ENCODE measurements around the gene COL19A1.

The COL19A1 gene

DNA sequence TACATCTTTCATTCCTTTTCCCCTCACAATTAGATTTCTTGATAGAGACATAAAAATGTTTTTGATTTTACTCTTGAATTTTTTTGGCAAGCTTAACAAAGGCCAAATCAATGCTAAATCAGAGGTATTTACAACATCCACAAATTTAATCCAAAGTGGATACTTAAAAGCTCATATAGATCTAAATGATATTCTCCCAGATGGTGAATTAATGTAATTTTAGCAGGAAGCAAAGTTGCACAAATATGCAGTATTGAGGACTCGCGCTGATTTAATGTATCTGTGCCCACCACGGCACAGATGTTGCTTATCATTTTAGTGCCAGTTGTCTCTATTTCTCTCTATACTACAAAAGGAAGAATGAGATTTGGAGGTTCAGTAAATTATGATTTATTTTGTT is 167.4 kb downstream of the COL19A1 start:
- no peaks in the 10 kb centered on the region for H3K27me3 ChIP-seq (ENCODE audit: control insufficient read depth in 1 of 2, insufficient read depth in 2 of 2, low read length in 2 of 2)
- H3K9ac ChIP-seq (ENCODE audit: low read depth in 1 of 2, low read length in 2 of 2): no peak overlapping the region
- H3K9me3 ChIP-seq (ENCODE audit: control insufficient read depth in 1 of 2, low read length in 2 of 2): no peaks in the 10 kb centered on the region
- H3K4me3 ChIP-seq (ENCODE audit: low read depth in 1 of 2, low read length in 2 of 2): no peak overlapping the region
- H3K4me1 ChIP-seq (ENCODE audit: control insufficient read depth in 1 of 2, insufficient read depth in 2 of 2, low read length in 2 of 2): no peaks in the 10 kb centered on the region
- H3K36me3 ChIP-seq (ENCODE audit: control insufficient read depth in 1 of 2, insufficient read depth in 2 of 2, low read length in 2 of 2): no peaks in the 10 kb centered on the region
- no peak overlapping the region for H3K27ac ChIP-seq (ENCODE audit: low read depth, low read length)

DNA sequence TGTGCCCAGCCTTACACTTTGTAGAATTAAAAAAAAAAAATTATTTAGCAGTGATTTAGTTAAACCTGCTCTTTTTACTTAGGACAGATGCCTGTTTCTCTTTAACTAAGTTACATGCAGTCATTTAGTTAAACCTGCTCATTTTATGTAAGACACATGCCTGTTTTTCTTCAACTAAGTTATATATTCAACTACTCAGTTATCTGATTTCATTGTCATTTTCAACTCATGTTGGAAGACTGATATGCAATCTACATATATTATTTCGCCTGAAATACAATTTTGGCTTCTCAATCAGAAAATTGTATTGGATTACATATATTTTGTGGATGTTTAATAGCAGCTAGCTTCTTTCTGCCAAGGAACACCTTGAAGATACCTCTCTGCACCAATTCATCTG is 171.1 kb downstream of the COL19A1 start:
- H3K4me3 ChIP-seq (ENCODE audit: low read depth in 1 of 2, low read length in 2 of 2): no peak overlapping the region
- H3K9ac ChIP-seq (ENCODE audit: low read depth in 1 of 2, low read length in 2 of 2): no peak overlapping the region
- no peaks in the 10 kb centered on the region for H3K9me3 ChIP-seq (ENCODE audit: control insufficient read depth in 1 of 2, low read length in 2 of 2)
- H3K36me3 ChIP-seq (ENCODE audit: control insufficient read depth in 1 of 2, insufficient read depth in 2 of 2, low read length in 2 of 2): no peaks in the 10 kb centered on the region
- no peaks in the 10 kb centered on the region for H3K27me3 ChIP-seq (ENCODE audit: control insufficient read depth in 1 of 2, insufficient read depth in 2 of 2, low read length in 2 of 2)
- no peaks in the 10 kb centered on the region for H3K4me1 ChIP-seq (ENCODE audit: control insufficient read depth in 1 of 2, insufficient read depth in 2 of 2, low read length in 2 of 2)
- H3K27ac ChIP-seq (ENCODE audit: low read depth, low read length): no peak overlapping the region

DNA sequence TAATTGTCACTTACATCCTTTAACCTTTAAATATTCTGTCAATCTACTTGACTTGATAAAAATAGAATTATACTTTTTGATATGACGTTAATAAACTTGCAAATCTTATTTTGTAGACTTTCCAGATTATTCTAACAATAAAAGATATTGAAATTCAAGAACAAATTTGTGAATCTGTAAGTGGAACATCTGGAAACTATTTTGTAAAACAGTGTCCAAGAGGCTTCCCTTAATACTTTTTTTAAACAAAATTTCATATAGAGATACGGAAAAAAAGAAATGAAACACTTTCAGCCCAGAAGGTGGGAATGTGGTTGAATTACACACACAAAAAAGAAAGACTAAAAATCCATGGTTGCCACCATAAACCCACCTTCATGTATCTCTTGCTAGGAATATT is 174.4 kb downstream of the COL19A1 start:
- H3K27me3 ChIP-seq (ENCODE audit: control insufficient read depth in 1 of 2, insufficient read depth in 2 of 2, low read length in 2 of 2): no peaks in the 10 kb centered on the region
- H3K9me3 ChIP-seq (ENCODE audit: control insufficient read depth in 1 of 2, low read length in 2 of 2): no peaks in the 10 kb centered on the region
- H3K9ac ChIP-seq (ENCODE audit: low read depth in 1 of 2, low read length in 2 of 2): no peak overlapping the region
- H3K27ac ChIP-seq (ENCODE audit: low read depth, low read length): no peak overlapping the region
- H3K4me3 ChIP-seq (ENCODE audit: low read depth in 1 of 2, low read length in 2 of 2): no peak overlapping the region
- no peaks in the 10 kb centered on the region for H3K4me1 ChIP-seq (ENCODE audit: control insufficient read depth in 1 of 2, insufficient read depth in 2 of 2, low read length in 2 of 2)
- no peaks in the 10 kb centered on the region for H3K36me3 ChIP-seq (ENCODE audit: control insufficient read depth in 1 of 2, insufficient read depth in 2 of 2, low read length in 2 of 2)

DNA sequence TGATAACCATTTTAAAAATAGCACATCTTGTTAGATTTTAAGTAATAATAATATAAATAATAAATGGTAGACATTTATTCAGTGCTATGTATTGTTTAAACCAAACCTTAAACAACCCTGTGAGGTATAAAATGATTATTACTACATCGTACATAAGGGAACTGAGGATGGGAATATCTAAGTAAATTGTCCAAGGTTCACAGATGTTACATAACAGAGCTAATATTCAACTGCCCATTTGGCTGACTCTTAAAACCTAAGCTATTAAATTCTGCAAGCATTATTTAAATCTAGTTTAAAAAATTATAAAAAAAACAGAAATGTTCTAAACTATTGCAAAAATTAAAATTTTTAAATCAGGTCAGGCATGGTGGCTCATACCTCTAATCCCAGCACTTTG is 175.1 kb downstream of the COL19A1 start:
- Histone ChIP-seq H3K27me3 (ENCODE audit: control insufficient read depth in 1 of 2, insufficient read depth in 2 of 2, low read length in 2 of 2) (no peaks in the 10 kb centered on the region), H3K9me3 (ENCODE audit: control insufficient read depth in 1 of 2, low read length in 2 of 2) (no peaks in the 10 kb centered on the region), H3K27ac (ENCODE audit: low read depth, low read length) (no peak overlapping the region), H3K36me3 (ENCODE audit: control insufficient read depth in 1 of 2, insufficient read depth in 2 of 2, low read length in 2 of 2) (no peaks in the 10 kb centered on the region), H3K4me3 (ENCODE audit: low read depth in 1 of 2, low read length in 2 of 2) (no peak overlapping the region), H3K4me1 (ENCODE audit: control insufficient read depth in 1 of 2, insufficient read depth in 2 of 2, low read length in 2 of 2) (no peaks in the 10 kb centered on the region), H3K9ac (ENCODE audit: low read depth in 1 of 2, low read length in 2 of 2) (no peak overlapping the region)

DNA sequence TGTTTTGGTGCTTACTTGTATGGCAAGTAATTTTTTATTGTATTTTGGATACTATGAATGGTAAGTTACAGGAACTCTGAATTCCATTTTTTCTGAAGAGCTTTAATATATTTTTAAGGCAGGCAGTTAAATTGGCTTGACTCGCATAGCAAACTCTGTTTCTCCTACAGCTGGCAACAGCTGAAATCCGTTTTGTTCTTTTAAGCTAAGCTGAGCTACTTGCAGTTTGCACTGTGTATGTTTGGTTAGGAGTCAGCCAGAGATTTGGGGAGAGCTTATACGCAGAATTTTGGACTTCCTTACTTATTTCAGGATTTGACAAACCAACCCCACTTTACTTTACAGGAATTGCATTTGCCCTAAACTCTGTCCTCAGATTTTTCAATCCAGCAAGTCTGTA is 179.1 kb downstream of the COL19A1 start:
- no peaks in the 10 kb centered on the region for H3K36me3 ChIP-seq (ENCODE audit: control insufficient read depth in 1 of 2, insufficient read depth in 2 of 2, low read length in 2 of 2)
- no peaks in the 10 kb centered on the region for H3K9me3 ChIP-seq (ENCODE audit: control insufficient read depth in 1 of 2, low read length in 2 of 2)
- H3K27ac ChIP-seq (ENCODE audit: low read depth, low read length): no peak overlapping the region
- H3K4me1 ChIP-seq (ENCODE audit: control insufficient read depth in 1 of 2, insufficient read depth in 2 of 2, low read length in 2 of 2): no peaks in the 10 kb centered on the region
- no peak overlapping the region for H3K4me3 ChIP-seq (ENCODE audit: low read depth in 1 of 2, low read length in 2 of 2)
- H3K27me3 ChIP-seq (ENCODE audit: control insufficient read depth in 1 of 2, insufficient read depth in 2 of 2, low read length in 2 of 2): no peaks in the 10 kb centered on the region
- H3K9ac ChIP-seq (ENCODE audit: low read depth in 1 of 2, low read length in 2 of 2): no peak overlapping the region

DNA sequence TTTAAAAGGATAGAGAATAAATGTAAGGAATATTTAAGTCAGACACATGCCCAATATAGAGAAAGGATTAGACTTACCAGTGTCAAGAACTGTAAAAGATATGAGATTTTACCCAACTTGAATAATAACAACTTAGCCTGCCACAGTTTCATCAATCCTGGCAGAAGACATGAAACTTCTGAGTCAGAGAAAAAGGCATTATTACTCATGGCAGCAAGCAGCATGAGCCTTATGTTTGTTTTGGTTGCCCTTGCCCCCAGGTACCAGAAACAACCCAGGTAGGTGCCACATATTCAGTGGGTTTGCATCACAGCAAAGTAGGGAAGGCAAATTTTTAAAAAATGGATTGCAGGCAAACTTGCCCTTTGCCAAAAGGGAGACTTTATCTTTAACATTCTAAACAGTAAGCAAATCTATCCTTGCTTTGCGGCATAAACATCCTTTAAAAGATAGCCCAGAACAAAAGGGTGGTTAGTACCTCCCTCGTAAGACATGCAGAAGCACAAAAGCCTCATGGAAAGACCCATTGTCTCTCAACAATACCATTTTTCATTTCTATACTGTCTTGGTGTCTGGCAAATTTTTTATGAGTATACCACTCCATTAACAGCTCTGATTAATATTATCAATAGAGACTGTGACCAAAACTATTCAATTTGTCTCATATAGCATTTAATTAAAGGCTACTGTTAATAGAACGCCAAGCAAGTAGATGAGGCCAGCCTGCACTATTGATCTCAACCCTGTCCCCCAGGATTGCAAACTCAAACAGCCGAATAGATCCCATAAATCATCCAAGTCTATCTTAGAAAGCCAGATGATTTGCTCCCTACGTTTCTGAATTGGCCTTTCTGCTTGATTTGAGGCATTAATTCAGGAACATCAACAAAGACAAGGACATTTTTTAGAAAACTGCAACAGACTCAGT is 185.1 kb downstream of the COL19A1 start:
- H3K27ac ChIP-seq (ENCODE audit: low read depth, low read length): no peak overlapping the region

DNA sequence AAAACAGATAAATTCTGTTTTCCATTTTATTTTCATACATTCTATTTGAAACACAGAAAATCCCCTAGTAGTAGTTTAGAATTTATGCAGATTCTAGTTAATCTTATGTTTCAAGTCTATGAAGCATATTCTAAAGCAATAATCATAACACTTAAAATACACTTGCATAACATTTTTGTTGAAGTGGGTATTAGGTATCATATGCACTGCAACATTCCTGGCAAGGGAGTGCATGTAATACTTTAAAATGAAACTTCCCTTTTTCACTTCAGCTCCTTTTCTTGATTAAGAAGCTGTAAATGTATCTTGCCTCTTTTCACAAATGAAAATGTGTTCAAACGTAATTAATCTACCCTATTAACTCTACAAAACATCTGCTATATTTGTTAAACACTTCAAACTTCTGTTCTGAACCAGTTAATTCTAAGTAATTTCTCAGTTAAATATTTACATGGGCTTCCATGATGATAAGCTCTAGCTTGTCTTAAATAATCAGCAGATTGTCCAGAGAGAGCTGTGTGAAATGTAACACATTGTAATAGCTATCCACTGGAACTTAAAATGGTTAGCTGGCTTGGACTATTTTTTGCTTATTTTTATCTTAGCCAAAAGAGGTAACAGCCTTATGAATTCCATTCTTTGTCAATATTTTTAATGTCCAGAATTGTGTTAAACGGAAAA is 192.8 kb downstream of the COL19A1 start:
- H3K36me3 ChIP-seq (ENCODE audit: control insufficient read depth in 1 of 2, insufficient read depth in 2 of 2, low read length in 2 of 2): no peaks in the 10 kb centered on the region
- no peaks in the 10 kb centered on the region for H3K9me3 ChIP-seq (ENCODE audit: control insufficient read depth in 1 of 2, low read length in 2 of 2)
- H3K4me3 ChIP-seq (ENCODE audit: low read depth in 1 of 2, low read length in 2 of 2): no peak overlapping the region
- no peak overlapping the region for H3K9ac ChIP-seq (ENCODE audit: low read depth in 1 of 2, low read length in 2 of 2)
- H3K4me1 ChIP-seq (ENCODE audit: control insufficient read depth in 1 of 2, insufficient read depth in 2 of 2, low read length in 2 of 2): no peaks in the 10 kb centered on the region
- no peak overlapping the region for H3K27ac ChIP-seq (ENCODE audit: low read depth, low read length)
- no peaks in the 10 kb centered on the region for H3K27me3 ChIP-seq (ENCODE audit: control insufficient read depth in 1 of 2, insufficient read depth in 2 of 2, low read length in 2 of 2)

More for the DNA sequence above, 185.1 kb downstream of the COL19A1 start:
- no peaks in the 10 kb centered on the region for H3K27me3 ChIP-seq (ENCODE audit: control insufficient read depth in 1 of 2, insufficient read depth in 2 of 2, low read length in 2 of 2)
- H3K9ac ChIP-seq (ENCODE audit: low read depth in 1 of 2, low read length in 2 of 2): no peak overlapping the region
- H3K4me3 ChIP-seq (ENCODE audit: low read depth in 1 of 2, low read length in 2 of 2): no peak overlapping the region
- H3K9me3 ChIP-seq (ENCODE audit: control insufficient read depth in 1 of 2, low read length in 2 of 2): no peaks in the 10 kb centered on the region
- no peaks in the 10 kb centered on the region for H3K36me3 ChIP-seq (ENCODE audit: control insufficient read depth in 1 of 2, insufficient read depth in 2 of 2, low read length in 2 of 2)
- H3K4me1 ChIP-seq (ENCODE audit: control insufficient read depth in 1 of 2, insufficient read depth in 2 of 2, low read length in 2 of 2): no peaks in the 10 kb centered on the region

DNA sequence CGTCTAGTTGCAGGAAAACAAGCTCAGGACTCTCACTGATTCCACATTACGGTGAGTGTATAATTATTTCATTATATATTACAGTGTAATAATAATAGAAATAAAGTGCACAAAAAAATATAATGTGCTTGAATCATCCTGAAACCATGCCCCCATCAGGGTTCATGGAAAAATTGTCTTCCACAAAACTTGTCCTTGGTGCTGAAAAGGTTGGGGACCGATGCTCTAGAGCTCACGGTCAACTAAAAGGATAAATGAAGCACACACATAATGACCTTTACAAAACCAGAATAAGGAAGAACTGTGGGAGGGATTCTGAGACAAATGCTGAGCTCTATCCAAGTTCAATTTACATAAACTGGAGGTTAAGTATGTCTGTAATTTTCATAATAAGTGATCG is 194.3 kb downstream of the COL19A1 start:
- Histone ChIP-seq H3K27ac (ENCODE audit: low read depth, low read length) (no peak overlapping the region), H3K4me3 (ENCODE audit: low read depth in 1 of 2, low read length in 2 of 2) (no peak overlapping the region), H3K4me1 (ENCODE audit: control insufficient read depth in 1 of 2, insufficient read depth in 2 of 2, low read length in 2 of 2) (no peaks in the 10 kb centered on the region), H3K9me3 (ENCODE audit: control insufficient read depth in 1 of 2, low read length in 2 of 2) (no peaks in the 10 kb centered on the region), H3K27me3 (ENCODE audit: control insufficient read depth in 1 of 2, insufficient read depth in 2 of 2, low read length in 2 of 2) (no peaks in the 10 kb centered on the region), H3K9ac (ENCODE audit: low read depth in 1 of 2, low read length in 2 of 2) (no peak overlapping the region), H3K36me3 (ENCODE audit: control insufficient read depth in 1 of 2, insufficient read depth in 2 of 2, low read length in 2 of 2) (no peaks in the 10 kb centered on the region)

DNA sequence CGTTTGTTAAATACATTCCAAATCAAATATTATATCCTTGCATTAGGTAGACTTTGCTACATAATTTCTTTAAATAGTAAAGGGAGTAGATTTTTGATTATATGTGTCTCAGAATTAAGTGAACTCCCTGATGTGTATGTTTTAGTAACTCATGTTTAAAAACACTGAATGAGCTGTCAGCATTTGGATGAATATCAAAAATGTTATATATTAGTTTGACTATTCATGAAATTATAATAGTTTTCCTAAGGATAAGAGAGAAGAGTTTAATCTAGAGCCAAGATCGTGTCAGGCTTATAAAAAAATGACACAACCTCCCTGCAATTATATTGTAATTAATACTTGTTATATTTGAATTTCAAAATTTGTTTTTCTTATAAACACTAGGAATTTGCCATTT is 195.2 kb downstream of the COL19A1 start:
- no peak overlapping the region for H3K27ac ChIP-seq (ENCODE audit: low read depth, low read length)
- no peaks in the 10 kb centered on the region for H3K27me3 ChIP-seq (ENCODE audit: control insufficient read depth in 1 of 2, insufficient read depth in 2 of 2, low read length in 2 of 2)
- H3K36me3 ChIP-seq (ENCODE audit: control insufficient read depth in 1 of 2, insufficient read depth in 2 of 2, low read length in 2 of 2): no peaks in the 10 kb centered on the region
- H3K9ac ChIP-seq (ENCODE audit: low read depth in 1 of 2, low read length in 2 of 2): no peak overlapping the region
- no peaks in the 10 kb centered on the region for H3K4me1 ChIP-seq (ENCODE audit: control insufficient read depth in 1 of 2, insufficient read depth in 2 of 2, low read length in 2 of 2)
- no peak overlapping the region for H3K4me3 ChIP-seq (ENCODE audit: low read depth in 1 of 2, low read length in 2 of 2)
- no peaks in the 10 kb centered on the region for H3K9me3 ChIP-seq (ENCODE audit: control insufficient read depth in 1 of 2, low read length in 2 of 2)

DNA sequence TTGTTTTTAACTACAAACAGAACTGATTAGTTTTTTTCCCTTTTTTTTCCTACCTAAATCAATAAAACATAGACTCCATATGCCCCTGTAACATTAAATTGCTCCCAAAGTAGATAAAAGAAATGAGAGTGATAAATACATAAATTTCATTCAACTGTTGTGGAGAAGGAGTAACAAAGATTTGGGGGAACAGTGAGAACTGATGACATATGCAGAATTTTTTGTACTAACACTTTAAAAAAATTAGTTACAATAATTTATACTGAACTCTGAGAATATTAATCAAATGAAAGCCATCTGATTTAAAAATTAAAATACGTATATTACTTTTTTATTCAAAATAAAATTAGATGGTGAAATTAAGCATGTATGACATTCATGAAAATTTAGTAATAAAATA is 195.7 kb downstream of the COL19A1 start:
- Histone ChIP-seq H3K9me3 (ENCODE audit: control insufficient read depth in 1 of 2, low read length in 2 of 2) (no peaks in the 10 kb centered on the region), H3K9ac (ENCODE audit: low read depth in 1 of 2, low read length in 2 of 2) (no peak overlapping the region), H3K27me3 (ENCODE audit: control insufficient read depth in 1 of 2, insufficient read depth in 2 of 2, low read length in 2 of 2) (no peaks in the 10 kb centered on the region), H3K4me1 (ENCODE audit: control insufficient read depth in 1 of 2, insufficient read depth in 2 of 2, low read length in 2 of 2) (no peaks in the 10 kb centered on the region), H3K27ac (ENCODE audit: low read depth, low read length) (no peak overlapping the region), H3K4me3 (ENCODE audit: low read depth in 1 of 2, low read length in 2 of 2) (no peak overlapping the region), H3K36me3 (ENCODE audit: control insufficient read depth in 1 of 2, insufficient read depth in 2 of 2, low read length in 2 of 2) (no peaks in the 10 kb centered on the region)

Data from duodenal mucosa (tissue), 2 donors.